GM21367 (cell line): ENCODE data around the gene DNHD1.

Source experiments
- ATAC-seq: cut with Tn5 transposase; IDR thresholded peaks from one replicate; pipeline ENCODE4 v1.9.1; 2021; ENCODE audit not compliant: unreplicated experiment

Gene DNHD1

DNA sequence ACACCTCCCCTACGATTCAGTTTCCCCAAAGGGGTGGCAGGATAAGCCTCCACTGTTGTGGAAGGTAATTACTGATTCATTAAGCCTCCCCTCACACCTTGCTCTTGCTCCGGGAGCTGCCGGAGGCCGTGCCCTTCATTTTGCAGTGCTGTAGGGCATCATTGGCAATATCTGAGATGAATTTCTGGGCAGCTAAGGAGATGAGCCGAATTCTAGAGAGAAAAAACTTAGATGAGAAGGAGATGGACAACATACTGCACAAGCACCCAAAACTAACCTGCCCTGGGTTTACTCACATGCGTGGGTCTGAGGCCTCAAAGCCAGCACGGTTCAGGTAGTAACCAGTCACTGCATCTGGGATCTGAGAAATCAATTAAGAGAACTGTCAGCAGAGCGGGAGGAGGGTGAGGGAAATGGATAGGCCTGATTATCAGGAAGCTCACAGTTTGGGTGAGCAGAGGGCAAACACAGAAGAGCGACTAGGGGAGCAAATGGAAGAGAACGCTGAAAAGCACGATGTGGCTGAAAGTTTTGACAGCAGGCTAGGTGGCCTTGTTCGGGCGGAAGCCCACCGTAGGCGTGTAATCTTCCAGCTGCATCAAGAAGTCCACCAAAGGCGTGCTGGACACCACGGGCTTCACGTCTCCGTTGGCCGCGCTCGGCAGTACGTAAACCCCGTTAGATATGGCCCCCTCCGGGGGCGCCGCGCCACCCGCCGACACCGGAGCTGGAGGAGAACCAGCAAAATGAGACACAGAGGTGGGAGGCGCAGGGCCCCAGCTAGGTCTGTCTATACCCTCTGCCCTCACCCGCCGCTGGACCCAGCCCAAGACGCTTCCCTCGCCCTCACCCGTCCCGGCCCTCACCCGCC lies 114.2 kb downstream of the DNHD1 start:
- ATAC-seq: peak; percentile 0

DNA sequence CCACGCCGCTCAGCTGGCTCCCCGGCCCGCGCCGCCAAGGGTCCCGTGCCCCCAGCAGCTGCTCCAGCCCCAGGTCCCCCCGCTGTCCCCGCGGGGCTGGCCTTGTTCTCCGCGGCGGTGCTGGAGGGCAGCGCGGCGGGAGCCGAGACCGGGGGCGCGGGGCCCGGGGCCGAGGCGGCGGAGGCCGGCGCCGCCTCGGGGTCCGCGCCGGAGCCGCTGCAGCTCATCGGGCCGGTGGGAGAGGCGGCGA lies 114.8 kb downstream of the DNHD1 start:
- no peak for ATAC-seq

GRCh38 chr11:6612213-6613041 lies 115.3 kb downstream of the DNHD1 start, which contains the start of gene TAF10:
TAF10 (minus strand) TSS chr11:6612216; CDS start chr11:6612189, 27 bp downstream.
- peak; percentile 89 for ATAC-seq

DNA sequence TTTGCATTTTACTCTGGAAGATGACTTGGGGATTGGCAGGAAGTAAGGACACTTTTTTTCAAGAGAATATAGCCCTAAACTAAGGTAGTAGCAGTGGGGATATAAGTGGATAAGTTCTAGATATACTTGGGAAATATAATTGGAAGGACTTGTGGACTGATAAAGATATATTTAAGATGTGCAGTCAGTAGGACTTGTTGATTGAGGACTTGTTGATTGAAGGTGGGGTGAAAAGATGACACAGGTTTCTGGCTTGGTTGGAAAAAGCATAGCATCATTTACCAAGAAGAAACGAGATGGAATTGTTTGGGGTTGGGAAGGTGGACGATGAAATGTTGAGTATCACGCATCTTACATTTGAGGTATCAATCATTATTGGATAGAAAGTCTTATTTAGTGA lies 116.4 kb downstream of the DNHD1 start:
- ATAC-seq: no peak

GRCh38 chr11:6614446-6614845 lies 117.4 kb downstream of the DNHD1 start:
- ATAC-seq: no peak

GRCh38 chr11:6615046-6615445 lies 118.0 kb downstream of the DNHD1 start:
- no peak for ATAC-seq

DNA sequence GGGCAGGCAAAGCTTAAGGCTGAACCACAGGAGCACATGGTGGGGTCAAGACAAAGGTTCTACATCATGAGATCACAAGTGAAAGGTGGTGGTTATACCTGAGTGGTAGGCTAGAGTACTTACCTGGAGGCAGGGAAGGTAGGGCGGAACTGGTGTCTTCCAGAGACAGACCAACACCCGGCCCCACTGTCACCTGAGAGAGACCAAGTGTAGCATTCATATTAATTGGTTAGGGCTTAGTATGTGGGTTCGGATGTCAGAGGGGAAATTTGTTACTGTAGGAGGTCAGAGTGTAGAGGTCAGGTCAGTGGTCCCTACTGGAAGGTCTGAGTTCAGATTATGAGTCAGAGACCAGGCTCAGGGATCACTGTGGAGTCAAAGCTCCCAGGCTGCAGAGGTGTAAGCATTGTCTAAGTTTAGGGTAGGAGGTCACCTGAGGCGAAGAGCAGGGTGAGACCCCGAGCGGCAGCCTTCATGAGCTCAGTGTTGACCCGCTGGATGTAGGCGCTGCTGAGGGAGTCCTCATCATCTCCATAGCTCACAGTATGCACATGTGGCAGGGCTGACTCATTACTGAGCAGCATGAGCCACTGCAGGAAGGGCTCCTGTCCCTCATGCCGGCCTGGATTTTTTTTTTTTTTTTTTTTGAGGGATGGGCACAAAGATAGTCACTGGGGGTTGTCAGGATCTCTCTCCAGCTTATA lies 119.0 kb downstream of the DNHD1 start:
- ATAC-seq: no peak

DNA sequence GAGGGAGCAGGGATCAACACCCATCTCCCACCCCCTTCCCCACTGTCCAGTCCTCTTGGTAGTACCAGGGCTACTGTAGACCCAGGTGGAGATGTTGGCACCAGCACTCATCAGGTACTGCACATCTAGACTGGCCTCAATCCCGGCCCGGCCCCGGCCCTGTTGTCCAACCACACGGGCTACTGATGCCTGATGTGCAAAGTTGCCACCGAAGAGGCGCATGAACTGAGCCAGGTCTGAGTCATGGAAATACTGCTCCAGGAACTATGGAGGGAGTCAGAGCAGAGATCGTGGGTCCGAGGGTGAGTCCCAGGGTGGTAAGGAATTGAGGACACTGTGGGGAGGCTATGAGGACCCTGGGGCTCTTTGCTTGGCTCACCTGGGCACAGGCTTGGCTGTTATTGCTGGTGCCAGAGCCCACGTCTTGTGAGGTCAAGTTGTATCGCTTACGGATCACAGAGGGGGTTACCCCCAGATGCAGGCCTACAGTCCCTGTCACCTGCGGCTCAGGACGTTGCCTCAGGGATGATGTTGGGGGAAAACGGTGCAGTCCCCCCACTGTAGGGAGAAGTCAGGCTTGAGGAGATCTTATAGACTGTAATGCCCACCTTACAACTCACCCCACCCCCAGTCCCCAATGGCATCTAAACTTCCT lies 119.6 kb downstream of the DNHD1 start:
- ATAC-seq: no peak

DNA sequence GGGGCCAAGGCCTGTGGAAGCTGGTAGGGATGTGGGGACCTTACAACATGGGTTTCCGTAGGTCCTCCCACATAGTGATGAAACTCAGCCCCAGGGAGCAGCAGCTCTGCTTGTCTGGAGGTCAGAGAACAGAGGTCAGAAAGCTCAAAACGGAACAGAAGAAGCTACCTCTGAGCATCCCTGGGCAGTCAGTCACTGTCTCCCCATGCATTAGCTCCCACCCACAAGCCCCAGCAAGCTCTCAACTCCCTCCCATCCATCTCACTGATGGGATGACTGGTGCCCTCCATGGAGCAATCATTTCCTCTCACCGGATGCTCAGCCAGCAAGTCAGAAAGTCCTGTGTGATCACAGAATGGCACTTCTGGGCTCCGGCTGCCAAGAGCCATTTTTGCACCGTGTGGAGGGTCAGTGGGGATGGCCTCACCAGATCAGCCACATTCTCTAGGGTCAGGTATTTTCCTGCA lies 120.3 kb downstream of the DNHD1 start:
- ATAC-seq: no peak

DNA sequence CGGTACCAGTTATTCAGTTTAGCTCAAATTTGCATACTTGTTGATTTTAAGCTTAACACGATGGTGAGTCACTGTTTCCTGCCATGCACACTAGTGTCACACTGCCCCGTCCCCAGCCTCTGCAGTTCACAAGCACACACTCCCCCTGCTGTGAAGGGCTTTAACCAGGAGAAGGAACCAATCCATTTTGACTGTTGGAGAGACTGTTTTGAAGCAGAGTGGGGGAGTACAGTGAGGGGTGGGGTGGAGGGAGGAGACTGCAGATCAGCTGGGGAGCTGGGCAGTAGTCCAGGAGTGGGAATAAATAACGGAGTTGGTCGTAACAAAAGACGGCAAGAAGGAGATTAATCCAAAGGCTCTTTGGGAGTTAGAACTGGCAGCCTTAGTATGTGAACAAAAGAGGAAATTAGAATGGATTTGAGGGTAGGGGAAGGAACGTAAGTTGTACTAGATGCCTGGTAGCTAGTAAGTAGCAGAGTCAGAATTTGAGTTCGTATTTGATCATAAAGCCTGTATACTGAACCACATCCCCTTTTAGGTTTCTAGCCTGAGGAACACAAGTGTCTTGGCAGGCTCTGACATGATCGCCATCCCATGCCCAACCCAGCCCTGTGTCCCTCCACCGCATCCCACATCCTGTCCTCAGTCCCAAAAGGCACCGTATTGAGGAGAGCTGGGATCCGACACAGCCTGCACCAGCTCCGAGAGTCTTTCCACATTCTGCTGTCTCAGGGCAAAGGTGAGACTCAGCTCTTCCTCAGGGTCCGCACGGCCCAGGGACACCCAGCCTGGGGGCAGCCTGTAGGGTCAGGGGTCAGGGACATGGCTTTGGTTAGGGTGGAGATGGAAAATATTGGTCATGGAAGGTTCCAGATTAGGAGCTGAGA lies 121.3 kb downstream of the DNHD1 start:
- ATAC-seq: no peak

GRCh38 chr11:6619004-6619745 lies 122.1 kb downstream of the DNHD1 start, which contains the start of gene TPP1:
TPP1 (minus strand) TSS chr11:6619422; CDS start chr11:6619400, 22 bp downstream.
- peak; percentile 99 for ATAC-seq

GRCh38 chr11:6620636-6621035 lies 123.6 kb downstream of the DNHD1 start:
- ATAC-seq: no peak
